K562 (cell line): ENCODE data around the gene TGFBR3L.

Source experiments
- BRF1 ChIP-seq: IDR thresholded peaks from 3 replicates; pipeline ENCODE4 v1.6.1; 2011; ENCODE audit warnings: borderline replicate concordance, mild to moderate bottlenecking; ENCODE audit not compliant: insufficient read length; ENCODE audit errors: extremely low read depth
- IRF2 ChIP-seq: sonication (generic); formaldehyde crosslinking; IDR thresholded peaks from 2 replicates; pipeline ENCODE4 v1.8.1; 2022; ENCODE audit warnings: mild to moderate bottlenecking, missing genetic modification reagents
- MTF1 ChIP-seq: fragments of 250-450 bp; sonication (Bioruptor Pico); IDR thresholded peaks from 2 replicates; pipeline ENCODE4 v1.9.0; 2021; ENCODE audit warnings: moderate library complexity, mild to moderate bottlenecking, inconsistent platforms, borderline replicate concordance
- POLR2AphosphoS5 ChIP-seq: IDR thresholded peaks from 2 replicates; pipeline ENCODE4 v1.6.1; 2011; ENCODE audit warnings: mild to moderate bottlenecking, low read depth, low read length, moderate library complexity; ENCODE audit not compliant: control insufficient read depth, insufficient read depth
- SREBF2 ChIP-seq: sonication (generic); formaldehyde crosslinking; IDR thresholded peaks from 2 replicates; pipeline ENCODE4 v1.4.0; 2020; ENCODE audit warnings: mild to moderate bottlenecking, missing genetic modification reagents
- ZNF347 ChIP-seq: fragments of 450-650 bp; formaldehyde crosslinking; IDR thresholded peaks from 2 replicates; pipeline ENCODE4 v1.4.0; 2020; ENCODE audit warnings: low read depth, mild to moderate bottlenecking, moderate library complexity
- TF ChIP-seq, protein P1 (sequence below): sonication (generic); formaldehyde crosslinking; IDR thresholded peaks from 2 replicates; pipeline ENCODE4 v1.8.1; 2023; ENCODE audit warnings: mild to moderate bottlenecking, missing genetic modification reagents
- TF ChIP-seq, protein P2 (sequence below), 2 experiments: IDR thresholded peaks in 1 of 2; conservative IDR thresholded peaks in 1 of 2; 2 replicates each; pipeline ENCODE4 v1.6.1; 2016; ENCODE audit warnings: low read depth in 2 of 2, mild to moderate bottlenecking in 1 of 2, missing compliant biosample characterization in 1 of 2, missing genetic modification characterization in 1 of 2, moderate library complexity in 1 of 2

DNA sequence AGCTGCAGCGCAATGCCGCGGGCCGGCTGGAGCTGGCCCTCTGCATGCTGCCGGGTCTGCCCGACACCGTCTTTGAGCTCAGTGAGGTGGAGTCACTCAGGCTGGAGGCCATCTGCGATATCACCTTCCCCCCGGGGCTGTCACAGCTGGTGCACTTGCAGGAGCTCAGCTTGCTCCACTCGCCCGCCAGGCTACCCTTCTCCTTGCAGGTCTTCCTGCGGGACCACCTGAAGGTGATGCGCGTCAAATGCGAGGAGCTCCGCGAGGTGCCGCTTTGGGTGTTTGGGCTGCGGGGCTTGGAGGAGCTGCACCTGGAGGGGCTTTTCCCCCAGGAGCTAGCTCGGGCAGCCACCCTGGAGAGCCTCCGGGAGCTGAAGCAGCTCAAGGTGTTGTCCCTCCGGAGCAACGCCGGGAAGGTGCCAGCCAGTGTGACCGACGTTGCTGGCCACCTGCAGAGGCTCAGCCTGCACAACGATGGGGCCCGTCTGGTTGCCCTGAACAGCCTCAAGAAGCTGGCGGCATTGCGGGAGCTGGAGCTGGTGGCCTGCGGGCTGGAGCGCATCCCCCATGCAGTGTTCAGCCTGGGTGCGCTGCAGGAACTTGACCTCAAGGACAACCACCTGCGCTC lies 14.8 kb upstream of the TGFBR3L start:
- TF ChIP-seq, protein P1, sequence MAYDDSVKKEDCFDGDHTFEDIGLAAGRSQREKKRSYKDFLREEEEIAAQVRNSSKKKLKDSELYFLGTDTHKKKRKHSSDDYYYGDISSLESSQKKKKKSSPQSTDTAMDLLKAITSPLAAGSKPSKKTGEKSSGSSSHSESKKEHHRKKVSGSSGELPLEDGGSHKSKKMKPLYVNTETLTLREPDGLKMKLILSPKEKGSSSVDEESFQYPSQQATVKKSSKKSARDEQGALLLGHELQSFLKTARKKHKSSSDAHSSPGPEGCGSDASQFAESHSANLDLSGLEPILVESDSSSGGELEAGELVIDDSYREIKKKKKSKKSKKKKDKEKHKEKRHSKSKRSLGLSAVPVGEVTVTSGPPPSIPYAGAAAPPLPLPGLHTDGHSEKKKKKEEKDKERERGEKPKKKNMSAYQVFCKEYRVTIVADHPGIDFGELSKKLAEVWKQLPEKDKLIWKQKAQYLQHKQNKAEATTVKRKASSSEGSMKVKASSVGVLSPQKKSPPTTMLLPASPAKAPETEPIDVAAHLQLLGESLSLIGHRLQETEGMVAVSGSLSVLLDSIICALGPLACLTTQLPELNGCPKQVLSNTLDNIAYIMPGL (CRISPR knock-in tag) = no peak
- TF ChIP-seq IRF2 (CRISPR knock-in tag) (no peak), ZNF347 (CRISPR knock-in tag) (no peak), MTF1 (CRISPR knock-in tag) (no peak), BRF1 (no peak), POLR2AphosphoS5 (no peak), SREBF2 (CRISPR knock-in tag) (no peak)
- TF ChIP-seq, protein P2, sequence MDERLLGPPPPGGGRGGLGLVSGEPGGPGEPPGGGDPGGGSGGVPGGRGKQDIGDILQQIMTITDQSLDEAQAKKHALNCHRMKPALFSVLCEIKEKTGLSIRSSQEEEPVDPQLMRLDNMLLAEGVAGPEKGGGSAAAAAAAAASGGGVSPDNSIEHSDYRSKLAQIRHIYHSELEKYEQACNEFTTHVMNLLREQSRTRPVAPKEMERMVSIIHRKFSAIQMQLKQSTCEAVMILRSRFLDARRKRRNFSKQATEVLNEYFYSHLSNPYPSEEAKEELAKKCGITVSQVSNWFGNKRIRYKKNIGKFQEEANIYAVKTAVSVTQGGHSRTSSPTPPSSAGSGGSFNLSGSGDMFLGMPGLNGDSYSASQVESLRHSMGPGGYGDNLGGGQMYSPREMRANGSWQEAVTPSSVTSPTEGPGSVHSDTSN (CRISPR knock-in tag; IDR thresholded peaks at IDR 0.05; ENCODE audit: low read depth) = no peak
- TF ChIP-seq, protein P2 (tag; conservative IDR thresholded peaks at IDR 0.05; ENCODE audit: low read depth) = no peak
